Type B pancreatic cell (in vitro differentiated cells): ENCODE measurements around the gene BCL6B. TPM values are rescaled to one million over a fixed set of nuclear protein-coding genes. Genes with fewer than 3 reads are reported as not detected.
A peak's percentile ranks its signal among the peaks of the same experiment; 100 is the strongest.

Experiments
- DNase-seq: peaks from one replicate; pipeline ENCODE4 v3.0.0; 2021; ENCODE audit warnings: mixed read lengths; ENCODE audit not compliant: unreplicated experiment; ENCODE audit errors: extremely low spot score
- H3K27ac Mint-ChIP-seq: 2 replicates; pipeline ENCODE4 v1.8.0; 2021; ENCODE audit warnings: mild to moderate bottlenecking, mixed read lengths
- H3K27me3 Mint-ChIP-seq: 2 replicates; pipeline ENCODE4 v1.8.0; 2021; ENCODE audit warnings: mixed read lengths
- H3K36me3 Mint-ChIP-seq: 2 replicates; pipeline ENCODE4 v1.8.0; 2021; ENCODE audit warnings: mixed read lengths
- H3K4me1 Mint-ChIP-seq: one replicate; pipeline ENCODE4 v1.8.0; 2021; ENCODE audit warnings: mixed read lengths; ENCODE audit not compliant: unreplicated experiment
- H3K4me3 Mint-ChIP-seq: 2 replicates; pipeline ENCODE4 v1.8.0; 2021; ENCODE audit warnings: mild to moderate bottlenecking, mixed read lengths
- H3K9me3 Mint-ChIP-seq: 2 replicates; pipeline ENCODE4 v1.8.0; 2021; ENCODE audit warnings: mixed read lengths
- total RNA-seq: library from RNA; stranded (reverse); gene quantifications from 2 replicates; pipeline ENCODE4 v1.2.1, GENCODE V29; 2021; ENCODE audit warnings: low replicate concordance
- TF ChIP-seq, protein P1 (sequence below): fragments of 200-600 bp; sonication (generic); conservative IDR thresholded peaks from 2 replicates; pipeline ENCODE4 v1.5.0; 2021; ENCODE audit warnings: antibody characterized with exemption, mild to moderate bottlenecking

Gene BCL6B
- total RNA-seq, 1 donor from 2014 or later, result not detected

DNA sequence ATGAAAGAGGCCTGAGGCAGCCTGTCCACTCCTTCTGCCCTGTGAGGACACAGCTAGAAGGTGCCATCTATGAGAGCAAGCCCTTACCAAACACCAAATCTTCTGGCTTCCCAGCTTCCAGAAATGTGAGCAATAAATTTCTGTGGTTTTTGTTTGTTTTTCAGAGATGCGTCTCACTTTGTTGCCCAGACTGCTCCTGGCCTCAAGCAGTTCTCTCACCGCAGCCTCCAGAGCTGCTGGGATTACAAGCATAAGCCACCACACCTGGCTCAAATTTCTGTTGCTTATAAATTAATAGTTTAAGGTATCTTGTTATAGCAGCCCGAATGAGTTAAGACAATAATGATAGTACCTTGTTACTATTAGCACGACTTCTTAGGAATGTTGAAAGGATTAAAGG lies 33.5 kb downstream of the BCL6B start:
- TF ChIP-seq, protein P1, sequence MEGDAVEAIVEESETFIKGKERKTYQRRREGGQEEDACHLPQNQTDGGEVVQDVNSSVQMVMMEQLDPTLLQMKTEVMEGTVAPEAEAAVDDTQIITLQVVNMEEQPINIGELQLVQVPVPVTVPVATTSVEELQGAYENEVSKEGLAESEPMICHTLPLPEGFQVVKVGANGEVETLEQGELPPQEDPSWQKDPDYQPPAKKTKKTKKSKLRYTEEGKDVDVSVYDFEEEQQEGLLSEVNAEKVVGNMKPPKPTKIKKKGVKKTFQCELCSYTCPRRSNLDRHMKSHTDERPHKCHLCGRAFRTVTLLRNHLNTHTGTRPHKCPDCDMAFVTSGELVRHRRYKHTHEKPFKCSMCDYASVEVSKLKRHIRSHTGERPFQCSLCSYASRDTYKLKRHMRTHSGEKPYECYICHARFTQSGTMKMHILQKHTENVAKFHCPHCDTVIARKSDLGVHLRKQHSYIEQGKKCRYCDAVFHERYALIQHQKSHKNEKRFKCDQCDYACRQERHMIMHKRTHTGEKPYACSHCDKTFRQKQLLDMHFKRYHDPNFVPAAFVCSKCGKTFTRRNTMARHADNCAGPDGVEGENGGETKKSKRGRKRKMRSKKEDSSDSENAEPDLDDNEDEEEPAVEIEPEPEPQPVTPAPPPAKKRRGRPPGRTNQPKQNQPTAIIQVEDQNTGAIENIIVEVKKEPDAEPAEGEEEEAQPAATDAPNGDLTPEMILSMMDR, result no peak
- Mint-ChIP-seq H3K27ac (no peak overlapping the region), H3K9me3 (no peaks in the 10 kb centered on the region), H3K27me3 (peaks cover 2% of the 10 kb centered on the region), H3K4me1 (no peaks in the 10 kb centered on the region), H3K36me3 (no peaks in the 10 kb centered on the region), H3K4me3 (no peak overlapping the region)
- no peak for DNase-seq

DNA sequence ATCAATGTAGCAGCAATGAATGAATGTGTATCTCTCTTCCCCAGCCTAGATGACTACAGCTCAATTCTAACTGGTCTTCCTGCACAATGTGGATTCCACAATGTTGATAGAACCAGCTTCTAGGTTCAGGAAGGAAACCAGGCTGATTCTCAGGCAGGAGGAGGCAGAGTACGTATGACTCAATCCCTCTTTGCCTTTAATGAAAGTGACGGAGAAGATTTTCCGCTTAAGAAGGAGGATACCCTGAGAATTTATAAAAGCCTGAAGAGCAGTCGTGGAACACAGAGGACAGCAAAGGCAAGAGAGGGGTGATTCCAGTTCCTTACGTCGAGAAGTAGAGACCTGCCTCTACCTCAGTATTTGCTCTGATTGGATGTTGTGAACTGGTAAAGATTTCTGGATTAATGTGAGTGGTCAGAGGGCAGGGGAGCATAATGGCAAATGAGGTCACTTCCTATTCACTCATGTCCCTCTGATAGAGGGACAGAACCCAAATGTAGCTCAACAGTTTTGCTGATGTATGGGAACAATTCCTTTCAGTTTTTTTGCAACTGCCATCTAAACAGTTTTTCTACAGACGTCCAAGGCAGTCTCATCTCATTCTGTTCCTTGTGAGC lies 36.1 kb downstream of the BCL6B start:
- peaks cover 8% of the 10 kb centered on the region for H3K27me3 Mint-ChIP-seq
- peaks cover 4% of the 10 kb centered on the region for H3K4me1 Mint-ChIP-seq
- TF ChIP-seq, protein P1, result no peak
- no peak overlapping the region for H3K27ac Mint-ChIP-seq
- H3K36me3 Mint-ChIP-seq, result no peaks in the 10 kb centered on the region
- DNase-seq, result no peak
- H3K9me3 Mint-ChIP-seq, result no peaks in the 10 kb centered on the region
- no peak overlapping the region for H3K4me3 Mint-ChIP-seq

DNA sequence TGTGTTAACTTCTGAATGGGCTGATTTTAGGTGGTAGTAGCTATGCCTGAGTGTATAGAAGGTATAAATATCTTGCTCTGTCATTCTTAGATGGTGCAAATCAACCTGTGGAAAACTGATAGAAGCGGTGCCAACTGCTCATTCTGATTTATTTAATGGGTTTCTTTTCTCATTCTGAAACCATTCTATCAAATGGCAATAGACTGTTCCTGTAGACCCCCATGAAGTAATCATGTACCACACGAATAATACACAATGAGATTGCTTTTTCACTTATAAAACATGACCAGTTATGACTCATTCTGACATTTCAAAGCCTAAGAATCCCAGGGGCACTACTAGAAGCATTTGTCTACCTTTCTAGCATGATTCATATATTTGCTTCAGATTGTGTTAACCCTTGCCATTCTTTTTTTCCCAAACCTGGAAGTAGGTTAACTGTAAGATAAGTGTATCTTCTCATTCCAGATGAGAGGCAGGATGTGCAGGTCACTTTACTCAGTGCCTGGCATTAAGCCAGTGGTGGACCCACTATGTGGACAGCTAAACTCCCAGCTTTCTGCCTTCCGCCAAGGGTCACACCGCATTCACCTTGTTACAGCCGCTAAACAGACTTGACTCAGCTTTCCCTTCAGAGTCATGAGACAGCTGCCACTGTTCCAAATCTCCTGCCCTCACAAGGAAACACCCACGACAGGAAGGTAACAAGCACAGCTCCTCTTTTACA lies 37.5 kb downstream of the BCL6B start:
- Mint-ChIP-seq H3K4me3 (no peak overlapping the region), H3K27me3 (peaks cover 10% of the 10 kb centered on the region), H3K36me3 (no peaks in the 10 kb centered on the region), H3K4me1 (peaks cover 4% of the 10 kb centered on the region), H3K9me3 (no peaks in the 10 kb centered on the region), H3K27ac (peak overlapping the region; percentile 79)
- TF ChIP-seq, protein P1, result no peak
- no peak for DNase-seq

DNA sequence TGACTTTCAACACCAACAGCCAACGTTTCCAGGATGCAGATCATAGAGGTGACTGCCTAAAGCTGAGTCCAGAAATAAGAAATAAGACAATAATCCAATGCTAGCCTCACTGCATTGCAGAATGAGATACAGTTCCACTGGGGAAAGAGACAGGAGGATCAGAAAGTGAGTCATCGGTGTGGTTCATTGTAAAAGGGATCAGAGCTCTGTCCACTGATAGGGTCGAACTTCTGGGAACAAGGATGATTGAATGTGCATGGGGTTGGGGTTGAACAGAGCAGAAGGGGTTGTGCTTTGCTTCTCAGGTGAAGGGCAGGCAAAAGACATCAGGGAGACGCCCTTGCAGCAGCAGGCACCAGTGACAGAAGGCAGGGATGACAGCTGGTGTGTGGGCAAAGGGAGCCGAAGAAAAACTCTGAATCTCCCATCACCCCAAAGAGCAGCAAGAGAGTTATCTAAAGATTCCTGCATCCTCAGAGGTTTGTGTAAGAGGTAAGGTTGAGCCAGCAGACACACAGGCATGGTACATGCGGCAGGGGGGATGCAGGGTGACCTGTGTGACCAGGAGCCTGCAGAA lies 40.8 kb downstream of the BCL6B start:
- Mint-ChIP-seq H3K27me3 (peaks cover 15% of the 10 kb centered on the region), H3K9me3 (peaks cover 6% of the 10 kb centered on the region), H3K27ac (no peak overlapping the region), H3K36me3 (no peaks in the 10 kb centered on the region), H3K4me1 (peaks cover 4% of the 10 kb centered on the region), H3K4me3 (no peak overlapping the region)
- TF ChIP-seq, protein P1, result no peak
- no peak for DNase-seq

DNA sequence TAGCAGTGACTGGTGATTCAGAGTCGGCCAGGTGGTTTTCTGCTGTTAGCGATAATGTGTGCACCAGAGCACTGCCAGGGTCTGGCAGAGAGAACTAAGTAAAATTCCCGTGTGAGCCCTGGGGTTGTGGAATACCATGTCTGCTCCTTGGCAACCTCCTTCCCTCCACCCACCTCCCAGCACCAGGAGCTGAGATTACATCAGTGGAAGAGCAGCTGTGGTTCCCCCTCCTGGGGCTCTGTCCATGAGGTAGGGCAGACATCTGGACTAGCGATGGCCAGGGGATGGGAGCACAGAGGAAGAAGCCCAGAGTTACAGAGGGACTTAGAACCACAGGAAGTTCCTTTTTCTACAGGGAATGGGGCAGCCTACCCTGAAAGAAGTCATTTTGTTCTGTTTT lies 41.4 kb downstream of the BCL6B start:
- DNase-seq, result no peak
- peaks cover 15% of the 10 kb centered on the region for H3K27me3 Mint-ChIP-seq
- no peak overlapping the region for H3K4me3 Mint-ChIP-seq
- peaks cover 6% of the 10 kb centered on the region for H3K9me3 Mint-ChIP-seq
- no peak overlapping the region for H3K27ac Mint-ChIP-seq
- TF ChIP-seq, protein P1, result no peak
- H3K4me1 Mint-ChIP-seq, result peaks cover 4% of the 10 kb centered on the region
- H3K36me3 Mint-ChIP-seq, result no peaks in the 10 kb centered on the region
